ENCODE results near the gene IQSEC1.

Gene IQSEC1

GRCh38 chr3:13009946-13010315 is 63.3 kb downstream of the IQSEC1 start:
- Histone ChIP-seq H3K36me3 (no peaks in the 10 kb centered on the region), H3K27me3 (no peaks in the 10 kb centered on the region), H3K4me3 (no peak overlapping the region), H3K27ac (no peak overlapping the region), H3K9me3 (no peaks in the 10 kb centered on the region), H3K4me1 (no peaks in the 10 kb centered on the region)
- no peak for DNase-seq
- TF ChIP-seq, protein P1, sequence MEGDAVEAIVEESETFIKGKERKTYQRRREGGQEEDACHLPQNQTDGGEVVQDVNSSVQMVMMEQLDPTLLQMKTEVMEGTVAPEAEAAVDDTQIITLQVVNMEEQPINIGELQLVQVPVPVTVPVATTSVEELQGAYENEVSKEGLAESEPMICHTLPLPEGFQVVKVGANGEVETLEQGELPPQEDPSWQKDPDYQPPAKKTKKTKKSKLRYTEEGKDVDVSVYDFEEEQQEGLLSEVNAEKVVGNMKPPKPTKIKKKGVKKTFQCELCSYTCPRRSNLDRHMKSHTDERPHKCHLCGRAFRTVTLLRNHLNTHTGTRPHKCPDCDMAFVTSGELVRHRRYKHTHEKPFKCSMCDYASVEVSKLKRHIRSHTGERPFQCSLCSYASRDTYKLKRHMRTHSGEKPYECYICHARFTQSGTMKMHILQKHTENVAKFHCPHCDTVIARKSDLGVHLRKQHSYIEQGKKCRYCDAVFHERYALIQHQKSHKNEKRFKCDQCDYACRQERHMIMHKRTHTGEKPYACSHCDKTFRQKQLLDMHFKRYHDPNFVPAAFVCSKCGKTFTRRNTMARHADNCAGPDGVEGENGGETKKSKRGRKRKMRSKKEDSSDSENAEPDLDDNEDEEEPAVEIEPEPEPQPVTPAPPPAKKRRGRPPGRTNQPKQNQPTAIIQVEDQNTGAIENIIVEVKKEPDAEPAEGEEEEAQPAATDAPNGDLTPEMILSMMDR (IDR thresholded peaks at IDR 0.05) = no peak
- intact Hi-C loops (cut with DNase I; ENCODE audit: low total_unique reads) = loop anchor here (10.0 kb wide), 1 partner anchor 65 kb away; the partner anchor contains the start of gene IQSEC1

DNA sequence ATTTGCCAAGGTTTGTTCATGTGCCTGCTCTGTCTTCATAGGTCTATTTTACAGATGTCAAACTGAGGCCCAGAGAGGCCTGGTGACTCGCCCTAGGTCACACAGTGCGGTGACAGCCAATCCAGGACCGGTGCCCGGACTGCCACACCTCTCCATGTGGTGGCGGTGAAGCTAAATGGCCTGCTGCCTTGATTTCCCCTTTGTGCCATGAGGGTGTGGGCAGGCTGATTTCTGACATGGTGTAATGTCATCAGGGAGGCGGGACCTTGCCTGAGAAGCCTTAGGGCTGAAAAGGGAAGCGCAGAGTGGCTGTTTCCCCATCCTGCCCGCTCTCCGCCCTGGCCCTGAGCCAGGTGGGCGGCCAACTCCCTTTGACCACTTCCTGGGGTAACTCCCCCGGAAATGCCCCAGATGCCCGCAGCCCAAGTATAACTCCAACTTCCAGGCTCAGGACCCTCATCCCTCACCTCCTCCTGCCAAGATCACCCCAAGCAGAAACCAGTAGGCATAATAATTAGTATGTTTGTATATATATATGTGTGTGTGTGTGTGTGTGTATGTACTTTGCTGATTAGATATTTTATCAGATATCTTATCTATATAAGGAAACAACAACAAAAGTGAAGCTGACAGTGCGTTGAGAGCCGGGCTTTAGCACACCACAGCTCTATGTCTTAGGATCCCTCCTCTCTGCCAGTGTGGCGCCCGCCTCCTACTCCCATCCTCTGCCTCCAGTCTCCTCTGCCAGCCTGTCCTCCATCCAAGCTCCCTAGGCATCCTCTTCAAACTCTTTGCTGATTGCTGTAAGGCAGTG is 63.9 kb downstream of the IQSEC1 start:
- Histone ChIP-seq H3K4me1 (no peaks in the 10 kb centered on the region), H3K27ac (no peak overlapping the region), H3K27me3 (no peaks in the 10 kb centered on the region), H3K36me3 (no peaks in the 10 kb centered on the region), H3K4me3 (no peak overlapping the region), H3K9me3 (no peaks in the 10 kb centered on the region)
- intact Hi-C loops (cut with DNase I; ENCODE audit: low total_unique reads) = no loop called here
- peak; percentile 72 to 84 for DNase-seq
- TF ChIP-seq, protein P1 (IDR thresholded peaks at IDR 0.05) = no peak

DNA sequence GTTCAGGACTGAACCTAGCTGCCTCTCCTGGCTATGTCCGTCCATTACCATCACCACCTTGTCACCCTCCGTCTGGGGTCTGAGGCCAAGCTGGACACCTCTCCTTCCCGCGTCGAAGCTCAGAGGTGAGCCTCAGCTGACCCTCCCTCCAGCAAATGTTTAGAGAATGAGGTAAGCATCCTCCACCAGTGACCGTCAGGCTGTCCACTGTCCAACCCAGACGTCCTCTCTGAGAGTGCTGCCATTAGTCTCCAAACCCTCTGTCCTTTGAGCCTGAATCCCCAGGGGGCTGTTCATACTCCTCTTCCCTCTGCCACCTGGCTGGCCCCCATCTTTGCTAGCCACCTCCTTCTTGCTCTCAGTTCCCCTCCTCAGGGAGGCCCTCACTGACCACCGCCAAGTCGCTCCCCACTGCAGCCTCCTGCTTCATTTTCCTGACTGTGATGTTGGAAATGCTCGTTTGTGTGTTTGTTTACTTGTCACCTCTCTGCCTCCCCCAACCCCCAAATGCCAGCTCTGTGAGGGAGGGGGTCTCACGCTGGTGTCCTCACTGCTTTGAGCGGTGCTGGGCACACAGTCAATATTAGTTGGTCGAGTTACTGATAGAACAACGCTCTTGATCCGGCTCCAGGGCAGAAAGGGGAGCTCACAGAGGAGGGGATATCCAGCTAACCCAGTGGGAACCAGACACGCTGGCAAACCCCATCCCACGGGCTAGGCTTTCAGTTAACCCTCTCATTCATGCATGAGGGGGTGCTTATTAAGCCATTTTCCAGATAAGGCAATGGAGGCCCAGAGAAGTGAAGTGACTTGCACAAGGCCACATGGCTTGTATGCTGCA is 64.9 kb downstream of the IQSEC1 start:
- intact Hi-C loops (cut with DNase I; ENCODE audit: low total_unique reads) = no loop called here
- H3K4me3 ChIP-seq = no peak overlapping the region
- H3K4me1 ChIP-seq = no peaks in the 10 kb centered on the region
- no peak for DNase-seq
- no peak overlapping the region for H3K27ac ChIP-seq
- no peaks in the 10 kb centered on the region for H3K9me3 ChIP-seq
- H3K36me3 ChIP-seq = no peaks in the 10 kb centered on the region
- no peaks in the 10 kb centered on the region for H3K27me3 ChIP-seq
- TF ChIP-seq, protein P1 (IDR thresholded peaks at IDR 0.05) = no peak

DNA sequence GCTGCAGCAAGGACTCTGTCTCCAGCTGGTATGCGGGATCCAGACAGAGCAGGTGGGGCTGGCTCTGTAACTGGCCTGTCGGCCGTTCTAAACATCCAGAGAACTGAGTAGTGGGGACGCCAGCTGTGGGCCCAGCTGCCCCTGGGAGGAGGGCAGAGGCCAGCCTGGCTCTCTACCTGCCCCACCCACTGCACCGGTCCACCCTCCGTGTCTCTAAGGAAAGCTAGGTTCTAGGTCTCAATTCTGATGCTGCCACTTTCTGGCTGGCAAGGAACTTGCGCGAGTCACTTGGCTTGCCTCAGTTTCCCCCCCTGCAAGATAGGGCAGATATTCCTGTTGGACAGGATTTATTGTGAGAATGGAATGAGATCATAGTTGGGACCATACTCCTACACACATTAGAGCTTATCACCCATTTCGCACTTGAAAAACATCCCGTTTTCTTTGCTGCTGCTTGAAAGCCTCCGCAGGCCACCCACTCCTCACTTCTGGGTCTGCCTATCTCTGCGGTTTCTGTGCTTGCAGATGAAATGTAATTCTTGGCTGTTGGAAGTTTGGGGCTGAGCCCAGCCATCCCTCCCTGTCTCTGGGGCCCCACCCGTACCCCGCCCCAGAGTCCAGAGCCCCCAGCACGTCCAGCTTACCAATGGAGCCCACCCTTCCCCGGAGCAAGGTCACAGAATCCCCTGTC is 65.8 kb downstream of the IQSEC1 start:
- Histone ChIP-seq H3K27ac (no peak overlapping the region), H3K4me1 (no peaks in the 10 kb centered on the region), H3K9me3 (no peaks in the 10 kb centered on the region), H3K4me3 (no peak overlapping the region), H3K27me3 (no peaks in the 10 kb centered on the region), H3K36me3 (no peaks in the 10 kb centered on the region)
- TF ChIP-seq, protein P1 (IDR thresholded peaks at IDR 0.05) = no peak
- intact Hi-C loops (cut with DNase I; ENCODE audit: low total_unique reads) = no loop called here
- DNase-seq = no peak

DNA sequence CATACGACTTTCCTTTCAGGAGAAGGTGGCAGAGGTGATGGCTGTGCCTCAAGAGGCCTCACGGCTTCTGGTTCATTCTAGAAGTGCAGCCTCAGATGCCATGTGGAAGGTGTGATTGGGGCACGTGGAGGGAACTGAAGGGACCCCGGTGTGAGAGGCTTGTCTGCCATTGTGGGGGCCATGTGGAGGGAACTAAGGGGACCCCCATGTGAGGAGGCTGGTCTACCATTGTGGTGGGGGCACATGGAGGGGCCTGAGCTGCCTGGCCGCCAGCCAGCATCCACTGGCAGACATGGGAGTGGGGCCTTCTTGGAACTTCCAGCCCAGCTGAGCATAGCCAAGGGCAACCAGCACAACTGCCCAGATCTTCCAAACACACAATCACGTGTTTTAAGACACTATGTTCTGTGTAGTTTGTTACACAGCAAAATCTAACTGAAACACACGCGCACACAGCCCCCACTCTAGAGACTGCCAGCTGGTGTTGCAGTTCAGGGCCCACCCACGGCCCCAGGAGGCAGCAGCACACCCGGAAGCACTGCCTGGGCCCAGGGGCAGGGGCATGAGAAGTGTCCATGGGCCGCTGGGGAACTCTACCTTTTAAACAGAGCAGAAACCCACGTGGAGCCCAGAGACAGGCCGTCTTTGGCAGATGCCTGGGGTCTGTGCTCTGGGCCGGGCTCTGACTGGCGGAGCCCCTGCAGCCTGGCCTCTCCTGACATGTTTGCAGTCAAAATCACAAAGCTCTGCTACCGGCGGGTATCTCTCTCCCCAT is 66.8 kb downstream of the IQSEC1 start:
- no peak for DNase-seq

More for the DNA sequence above, 66.8 kb downstream of the IQSEC1 start:
- H3K27ac ChIP-seq = no peak overlapping the region
- intact Hi-C loops (cut with DNase I; ENCODE audit: low total_unique reads) = no loop called here
- no peaks in the 10 kb centered on the region for H3K9me3 ChIP-seq
- H3K4me3 ChIP-seq = no peak overlapping the region
- H3K27me3 ChIP-seq = no peaks in the 10 kb centered on the region
- peaks cover 0 to under 1% (median 0%) of the 10 kb centered on the region in 3 donors for H3K36me3 ChIP-seq
- no peaks in the 10 kb centered on the region for H3K4me1 ChIP-seq
- TF ChIP-seq, protein P1 (IDR thresholded peaks at IDR 0.05) = no peak
